Transverse colon (tissue), 4 donors: ENCODE results near the gene SLC27A2. TPM values are rescaled to one million over a fixed set of nuclear protein-coding genes. Genes with fewer than 3 reads are reported as not detected.
"Not testable (repeated sequence)": the region's sequence is repeated elsewhere in the genome, so short reads cannot be mapped to it uniquely, and the experiment has no call there.

Source experiments
- DNase-seq: peaks from one replicate; pipeline ENCODE4 v3.0.0-alpha.2; 2019
- H3K27ac ChIP-seq, 4 donors: fragments of 200-600 bp; sonication (generic); 2 replicates each; pipeline ENCODE4 v1.5.1; 2016 to 2018; ENCODE audit warnings: inconsistent platforms in 4 of 4
- H3K27me3 ChIP-seq: fragments of 200-600 bp; sonication (generic); 2 replicates; pipeline ENCODE4 v1.5.1; 2017; ENCODE audit warnings: inconsistent platforms
- H3K36me3 ChIP-seq, 4 donors: fragments of 200-600 bp; sonication (generic); 2 replicates each; pipeline ENCODE4 v1.5.1; 2017 to 2019; ENCODE audit warnings: inconsistent platforms in 4 of 4
- H3K4me1 ChIP-seq, 4 donors: fragments of 200-600 bp; sonication (generic); 2 replicates each; pipeline ENCODE4 v1.5.1; 2017 to 2020; ENCODE audit warnings: inconsistent platforms in 4 of 4
- H3K4me3 ChIP-seq, 4 donors: fragments of 200-600 bp; sonication (generic); 1 replicate in 1 of 4; 2 replicates in 3 of 4; pipeline versions ENCODE4 v1.5.1 to v1.6.1; 2017 to 2019; ENCODE audit warnings: inconsistent platforms in 4 of 4
- H3K9me3 ChIP-seq, 2 donors: fragments of 200-600 bp; sonication (generic); 2 replicates each; pipeline ENCODE4 v1.5.1; 2017 to 2019; ENCODE audit warnings: inconsistent platforms in 2 of 2
- EP300 ChIP-seq: sonication (generic); formaldehyde crosslinking; IDR thresholded peaks from one replicate; pipeline ENCODE4 v1.6.1; 2017; ENCODE audit warnings: antibody characterized with exemption, low read depth
- POLR2A ChIP-seq: fragments of 450-650 bp; IDR thresholded peaks from one replicate; pipeline ENCODE4 v1.6.1; 2016; ENCODE audit warnings: antibody characterized with exemption, mild to moderate bottlenecking, moderate library complexity
- POLR2AphosphoS5 ChIP-seq, 3 donors: sonication (generic); formaldehyde crosslinking; IDR thresholded peaks; one replicate each; pipeline ENCODE4 v1.6.1; 2016; ENCODE audit warnings: antibody characterized with exemption in 3 of 3
- WGBS, 2 donors: methylation state at CpG; one replicate each; pipeline ENCODE4 v1.1.5; 2018; ENCODE audit warnings: low coverage in 1 of 2; 5-methylcytosine and 5-hydroxymethylcytosine counted together
- in situ Hi-C, 4 donors: fragments of 200-750 bp; cut with MboI; loops; one replicate each; pipeline versions ENCODE4 v1.15.0 to v1.15.1; 2017; ENCODE audit warnings: low sequenced_read_pairs in 3 of 4, low pct_ligation_motif_present in 1 of 4, low pct_unique_long_range_greater_than_20kb in 1 of 4
- intact Hi-C: fragments of 100-400 bp; cut with DNase I; formaldehyde crosslinking; loops from one replicate; pipeline ENCODE4 v1.15.1; 2023; ENCODE audit warnings: low total_unique reads
- total RNA-seq, 4 donors: library from RNA; depleted of rRNA; stranded (reverse); fragments of >200 nt; gene quantifications; one replicate each; pipeline ENCODE4 v1.1.0, GENCODE V29; 2016
- TF ChIP-seq, protein P1 (sequence below), 5 experiments: fragments of 200-600 bp in 3 of 5; fragments of 450-650 bp in 2 of 5; sonication (generic) in 3 of 5; IDR thresholded peaks; 1 replicate in 2 of 5; 2 replicates in 3 of 5; pipeline ENCODE4 v1.5.1; 2016 to 2017; ENCODE audit warnings: antibody characterized with exemption in 5 of 5, inconsistent platforms in 3 of 5, mild to moderate bottlenecking in 2 of 5, moderate library complexity in 1 of 5

Gene SLC27A2
- total RNA-seq, 4 donors from 2014 or later: 8.2 to 38.3 (median 21.5) TPM

DNA sequence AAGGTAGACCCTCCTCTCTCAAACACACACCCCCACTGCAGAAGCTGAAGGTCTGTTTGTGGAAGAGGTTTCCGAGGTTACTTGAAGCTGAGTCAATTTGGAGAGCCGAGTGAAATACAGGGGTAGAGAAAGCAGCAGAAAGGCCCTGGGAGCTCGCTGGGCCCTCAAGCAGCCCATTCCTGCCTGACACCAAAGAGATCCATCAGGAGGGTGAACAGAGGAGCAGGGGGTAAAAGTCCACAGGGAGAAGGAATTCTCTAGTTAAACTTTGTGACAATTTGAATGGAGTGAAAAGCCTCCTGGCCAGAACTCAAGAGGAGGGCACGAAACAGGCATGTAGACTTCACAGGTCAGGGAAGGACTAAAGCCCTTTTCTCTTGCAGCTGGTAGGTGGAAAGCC is 13.6 kb upstream of the SLC27A2 start:
- no peak for DNase-seq
- no peak overlapping the region for H3K4me3 ChIP-seq
- intact Hi-C loops: no loop called here
- no peak for TF ChIP-seq POLR2AphosphoS5 (IDR thresholded peaks at IDR 0.05)
- TF ChIP-seq POLR2A: no peak
- TF ChIP-seq, protein P1, sequence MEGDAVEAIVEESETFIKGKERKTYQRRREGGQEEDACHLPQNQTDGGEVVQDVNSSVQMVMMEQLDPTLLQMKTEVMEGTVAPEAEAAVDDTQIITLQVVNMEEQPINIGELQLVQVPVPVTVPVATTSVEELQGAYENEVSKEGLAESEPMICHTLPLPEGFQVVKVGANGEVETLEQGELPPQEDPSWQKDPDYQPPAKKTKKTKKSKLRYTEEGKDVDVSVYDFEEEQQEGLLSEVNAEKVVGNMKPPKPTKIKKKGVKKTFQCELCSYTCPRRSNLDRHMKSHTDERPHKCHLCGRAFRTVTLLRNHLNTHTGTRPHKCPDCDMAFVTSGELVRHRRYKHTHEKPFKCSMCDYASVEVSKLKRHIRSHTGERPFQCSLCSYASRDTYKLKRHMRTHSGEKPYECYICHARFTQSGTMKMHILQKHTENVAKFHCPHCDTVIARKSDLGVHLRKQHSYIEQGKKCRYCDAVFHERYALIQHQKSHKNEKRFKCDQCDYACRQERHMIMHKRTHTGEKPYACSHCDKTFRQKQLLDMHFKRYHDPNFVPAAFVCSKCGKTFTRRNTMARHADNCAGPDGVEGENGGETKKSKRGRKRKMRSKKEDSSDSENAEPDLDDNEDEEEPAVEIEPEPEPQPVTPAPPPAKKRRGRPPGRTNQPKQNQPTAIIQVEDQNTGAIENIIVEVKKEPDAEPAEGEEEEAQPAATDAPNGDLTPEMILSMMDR (IDR thresholded peaks at IDR 0.05): no peak
- TF ChIP-seq EP300: no peak
- no peaks in the 10 kb centered on the region for H3K36me3 ChIP-seq
- peaks cover 0 to 17% (median 0%) of the 10 kb centered on the region in 4 donors for H3K4me1 ChIP-seq
- in situ Hi-C loops: no loop called here
- no peaks in the 10 kb centered on the region for H3K27me3 ChIP-seq
- H3K9me3 ChIP-seq: no peaks in the 10 kb centered on the region
- H3K27ac ChIP-seq: no peak overlapping the region
- WGBS, 2 donors: 77% methylated on average over 4 of the region's 4 CpGs; no CpG with 5 or more reads in 1 of the 2 donors

DNA sequence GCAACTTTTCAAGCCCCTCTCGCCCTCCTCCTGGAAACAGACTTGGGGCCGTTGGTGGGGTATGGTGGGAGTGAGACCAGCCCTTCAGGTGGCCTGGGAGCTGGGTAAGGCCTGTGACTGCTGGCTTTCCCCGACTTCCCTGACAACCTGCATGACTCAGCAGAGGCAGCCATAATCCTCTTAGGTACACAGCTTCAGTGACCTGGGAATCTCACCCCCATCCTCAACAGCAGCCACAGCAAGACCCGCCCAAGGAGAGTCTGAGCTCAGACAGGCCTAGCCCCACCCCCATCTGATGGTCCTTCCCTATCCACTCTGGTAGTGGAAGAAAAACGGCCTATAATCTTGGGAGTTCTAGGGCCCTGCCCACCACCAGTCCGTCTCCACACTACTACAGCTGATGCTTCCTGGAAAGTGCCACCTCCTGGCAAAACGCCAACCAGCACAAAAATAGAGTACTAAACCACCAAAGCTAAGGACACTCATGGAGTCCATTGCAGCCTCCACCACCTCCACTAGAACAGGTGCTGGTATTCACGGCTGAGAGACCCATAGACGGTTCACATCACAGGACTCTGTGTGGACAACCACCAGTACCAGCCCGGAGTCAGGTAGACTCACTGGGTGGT is 13.1 kb upstream of the SLC27A2 start:
- no peak for DNase-seq
- Histone ChIP-seq H3K4me3 (no peak overlapping the region), H3K27ac (no peak overlapping the region), H3K9me3 (no peaks in the 10 kb centered on the region), H3K4me1 (peaks cover 0 to 17% (median 0%) of the 10 kb centered on the region in 4 donors), H3K27me3 (no peaks in the 10 kb centered on the region), H3K36me3 (no peaks in the 10 kb centered on the region)
- intact Hi-C loops (no loop called here), in situ Hi-C loops (no loop called here)
- no peak for TF ChIP-seq POLR2A
- no peak for TF ChIP-seq EP300
- TF ChIP-seq, protein P1 (IDR thresholded peaks at IDR 0.05): no peak
- TF ChIP-seq POLR2AphosphoS5 (IDR thresholded peaks at IDR 0.05): no peak
- 86% methylated on average over 10 of the region's 10 CpGs; no CpG with 5 or more reads in 1 of the 2 donors for WGBS, 2 donors

DNA sequence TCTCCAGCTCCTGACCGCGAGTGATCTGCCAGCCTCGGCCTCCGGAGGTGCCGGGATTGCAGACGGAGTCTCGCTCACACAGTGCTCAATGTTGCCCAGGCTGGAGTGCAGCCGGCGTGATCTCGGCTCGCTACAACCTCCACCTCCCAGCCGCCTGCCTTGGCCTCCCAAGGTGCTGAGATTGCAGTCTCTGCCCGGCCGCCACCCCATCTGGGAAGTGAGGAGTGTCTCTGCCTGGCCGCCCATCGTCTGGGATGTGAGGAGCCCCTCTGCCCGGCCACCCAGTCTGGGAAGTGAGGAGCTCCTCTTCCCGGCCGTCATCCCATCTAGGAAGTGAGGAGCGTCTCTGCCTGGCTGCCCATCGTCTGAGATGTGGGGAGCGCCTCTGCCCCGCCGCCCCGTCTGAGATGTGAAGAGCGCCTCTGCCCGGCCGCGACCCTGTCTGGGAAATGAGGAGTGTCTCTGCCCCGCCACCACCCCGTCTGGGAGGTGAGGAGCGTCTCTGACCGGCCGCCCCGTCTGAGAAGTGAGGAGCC is 9.6 kb upstream of the SLC27A2 start:
- DNase-seq, H3K9me3 ChIP-seq, H3K27me3 ChIP-seq, H3K36me3 ChIP-seq, H3K4me3 ChIP-seq, intact Hi-C loops, H3K27ac ChIP-seq, H3K4me1 ChIP-seq: not testable (repeated sequence)
- in situ Hi-C loops: loop anchor here in 1 of 4 donors (10.0 kb wide), 1 partner anchor 142 kb away; no protein-coding TSS in a partner anchor
- WGBS, 2 donors: 94% methylated on average over 25 of the region's 35 CpGs; no CpG with 5 or more reads in 1 of the 2 donors

DNA sequence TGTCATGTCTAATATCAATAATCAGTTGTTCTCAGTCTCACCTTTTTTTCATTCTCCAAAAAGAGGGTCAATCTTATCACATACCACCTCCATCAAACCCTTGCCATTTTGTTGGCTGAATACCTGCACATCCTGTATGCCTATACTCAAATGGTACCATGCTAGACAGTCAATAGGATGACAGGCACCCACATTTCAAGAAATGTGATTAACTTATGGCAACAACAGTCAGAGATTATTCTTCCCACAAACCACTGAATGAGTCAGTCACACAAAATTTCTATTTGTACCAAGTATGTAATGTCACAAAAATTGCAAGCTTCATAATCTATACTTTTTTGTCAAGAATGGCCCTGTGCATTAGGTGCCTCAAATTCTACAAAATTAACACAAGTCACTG is 5.1 kb upstream of the SLC27A2 start:
- Histone ChIP-seq H3K27ac (no peak overlapping the region), H3K4me1 (peaks cover 0 to 5% (median 3%) of the 10 kb centered on the region in 4 donors), H3K36me3 (no peaks in the 10 kb centered on the region), H3K4me3 (no peak overlapping the region), H3K27me3 (peaks cover 1% of the 10 kb centered on the region), H3K9me3 (no peaks in the 10 kb centered on the region)
- in situ Hi-C loops: loop anchor here in 1 of 4 donors (10.0 kb wide), 1 partner anchor 138 kb away; no protein-coding TSS in a partner anchor
- DNase-seq: no peak
- no peak for TF ChIP-seq POLR2A
- TF ChIP-seq, protein P1 (IDR thresholded peaks at IDR 0.05): no peak
- no peak for TF ChIP-seq POLR2AphosphoS5 (IDR thresholded peaks at IDR 0.05)
- no peak for TF ChIP-seq EP300
- intact Hi-C loops: no loop called here
